ENCODE data around the gene PCAT7. TPM values are rescaled to one million over a fixed set of nuclear protein-coding genes. Genes with fewer than 3 reads are reported as not detected.

PCAT7 gene
- total and polyA plus RNA-seq, 2 experiments from 2014 or later = 9.6 to 12.8 TPM

DNA sequence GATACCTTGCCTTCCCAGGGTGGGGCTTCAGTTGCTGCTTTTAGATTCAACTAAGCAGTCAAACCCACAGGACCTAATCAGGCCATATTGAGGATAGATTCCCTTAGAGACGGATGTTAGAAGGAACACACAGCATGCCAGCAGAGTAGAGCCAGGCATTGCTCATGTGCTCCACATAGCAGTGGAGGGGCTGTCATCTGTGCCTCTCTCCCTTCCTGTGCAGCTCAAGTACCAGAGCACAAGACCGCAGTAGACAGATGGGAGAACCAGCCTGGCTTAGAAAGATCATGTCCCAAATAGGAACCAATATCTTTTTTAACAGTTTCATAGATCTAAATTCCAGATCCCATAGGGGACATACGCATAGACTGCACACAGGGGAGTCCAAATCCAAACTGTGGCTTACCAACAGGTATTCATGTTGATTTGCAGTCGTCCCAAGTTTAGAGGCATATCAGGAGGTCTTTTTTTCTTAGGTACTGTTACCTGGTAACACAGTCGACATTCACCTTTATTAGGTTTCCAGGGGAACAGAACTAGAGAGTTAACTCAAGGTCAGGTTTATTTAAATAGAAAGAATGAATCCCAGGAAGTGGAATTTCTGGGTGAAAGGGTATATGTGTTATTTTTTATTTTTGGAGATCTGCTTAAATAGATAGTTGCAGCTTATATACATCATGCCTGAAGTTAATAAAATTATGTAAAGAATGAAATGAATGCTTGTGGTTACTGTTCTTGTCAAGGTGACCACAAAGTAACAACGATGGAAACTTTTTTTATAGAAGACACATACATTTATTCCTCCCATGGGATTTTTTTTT is 43.5 kb upstream of the PCAT7 start:
- no peaks in the 10 kb centered on the region for H3K27me3 ChIP-seq
- peaks cover 5% of the 10 kb centered on the region for H4K20me1 ChIP-seq (ENCODE audit: insufficient read depth, poor library complexity, severe bottlenecking)
- H3K27ac ChIP-seq = no peak overlapping the region
- 76% methylated on average over 5 of the region's 6 CpGs for WGBS (ENCODE audit: low lambda C conversion rate, missing lambda C conversion rate)
- no peak for DNase-seq (ENCODE audit: low spot score)
- H3K4me2 ChIP-seq = no peak overlapping the region
- TF ChIP-seq EZH2 (IDR thresholded peaks at IDR 0.05; ENCODE audit: borderline replicate concordance) (no peak), EZH2phosphoT487 (IDR thresholded peaks at IDR 0.05; ENCODE audit: low read depth, severe bottlenecking, unreplicated experiment) (no peak)
- TF ChIP-seq, protein P1, sequence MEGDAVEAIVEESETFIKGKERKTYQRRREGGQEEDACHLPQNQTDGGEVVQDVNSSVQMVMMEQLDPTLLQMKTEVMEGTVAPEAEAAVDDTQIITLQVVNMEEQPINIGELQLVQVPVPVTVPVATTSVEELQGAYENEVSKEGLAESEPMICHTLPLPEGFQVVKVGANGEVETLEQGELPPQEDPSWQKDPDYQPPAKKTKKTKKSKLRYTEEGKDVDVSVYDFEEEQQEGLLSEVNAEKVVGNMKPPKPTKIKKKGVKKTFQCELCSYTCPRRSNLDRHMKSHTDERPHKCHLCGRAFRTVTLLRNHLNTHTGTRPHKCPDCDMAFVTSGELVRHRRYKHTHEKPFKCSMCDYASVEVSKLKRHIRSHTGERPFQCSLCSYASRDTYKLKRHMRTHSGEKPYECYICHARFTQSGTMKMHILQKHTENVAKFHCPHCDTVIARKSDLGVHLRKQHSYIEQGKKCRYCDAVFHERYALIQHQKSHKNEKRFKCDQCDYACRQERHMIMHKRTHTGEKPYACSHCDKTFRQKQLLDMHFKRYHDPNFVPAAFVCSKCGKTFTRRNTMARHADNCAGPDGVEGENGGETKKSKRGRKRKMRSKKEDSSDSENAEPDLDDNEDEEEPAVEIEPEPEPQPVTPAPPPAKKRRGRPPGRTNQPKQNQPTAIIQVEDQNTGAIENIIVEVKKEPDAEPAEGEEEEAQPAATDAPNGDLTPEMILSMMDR (IDR thresholded peaks at IDR 0.05; ENCODE audit: poor library complexity) = no peak
- H3K9me2 ChIP-seq (replicated peaks; ENCODE audit: insufficient read depth) = no peaks in the 10 kb centered on the region
- no peaks in the 10 kb centered on the region for H3K36me3 ChIP-seq (replicated peaks; ENCODE audit: insufficient read depth, low read depth)
- H3K4me1 ChIP-seq (ENCODE audit: insufficient read depth) = no peaks in the 10 kb centered on the region
- no peak overlapping the region for H2AFZ ChIP-seq
- H3K9me3 ChIP-seq (ENCODE audit: low read depth) = no peaks in the 10 kb centered on the region
- H3K4me3 ChIP-seq = no peak overlapping the region
- H3K79me2 ChIP-seq = peaks cover 46% of the 10 kb centered on the region

- H3K27me3 ChIP-seq = no peaks in the 10 kb centered on the region
- H2AFZ ChIP-seq = no peak overlapping the region
- H4K20me1 ChIP-seq (ENCODE audit: insufficient read depth, poor library complexity, severe bottlenecking) = peaks cover 5% of the 10 kb centered on the region
- H3K4me2 ChIP-seq = no peak overlapping the region
- H3K4me3 ChIP-seq = no peak overlapping the region
- DNase-seq (ENCODE audit: low spot score) = no peak
- no peaks in the 10 kb centered on the region for H3K36me3 ChIP-seq (replicated peaks; ENCODE audit: insufficient read depth, low read depth)
- TF ChIP-seq EZH2 (IDR thresholded peaks at IDR 0.05; ENCODE audit: borderline replicate concordance) (no peak), EZH2phosphoT487 (IDR thresholded peaks at IDR 0.05; ENCODE audit: low read depth, severe bottlenecking, unreplicated experiment) (no peak)
- TF ChIP-seq, protein P1 (IDR thresholded peaks at IDR 0.05; ENCODE audit: poor library complexity) = no peak
- H3K9me3 ChIP-seq (ENCODE audit: low read depth) = no peaks in the 10 kb centered on the region
- H3K4me1 ChIP-seq (ENCODE audit: insufficient read depth) = no peaks in the 10 kb centered on the region
- H3K9me2 ChIP-seq (replicated peaks; ENCODE audit: insufficient read depth) = no peaks in the 10 kb centered on the region
- WGBS (ENCODE audit: low lambda C conversion rate, missing lambda C conversion rate) = 92% methylated on average over 2 of the region's 2 CpGs
- peaks cover 44% of the 10 kb centered on the region for H3K79me2 ChIP-seq
- H3K27ac ChIP-seq = no peak overlapping the region
Measured at GRCh38 chr9:94511955-94512265, 43.0 kb upstream of the PCAT7 start.

DNA sequence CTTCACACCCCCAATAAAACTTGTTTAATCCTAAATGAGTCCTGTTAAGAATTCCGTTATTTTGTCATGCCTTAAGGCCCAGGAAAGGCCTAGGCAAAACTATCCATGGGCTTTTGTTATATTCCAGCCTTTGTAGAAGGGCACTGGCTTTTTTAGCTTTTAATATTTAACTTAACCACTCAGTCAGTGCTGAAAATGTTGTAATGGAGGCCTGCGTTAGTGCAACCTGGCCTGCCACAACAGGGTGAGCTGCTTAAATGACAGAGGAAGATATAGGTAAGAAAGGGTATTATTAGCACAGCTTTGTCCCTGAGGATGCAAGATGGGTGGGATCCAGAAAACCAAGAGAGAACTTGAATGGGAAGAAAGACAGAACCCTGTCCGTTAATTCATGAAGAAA is 40.2 kb upstream of the PCAT7 start:
- peaks cover 41% of the 10 kb centered on the region for H3K79me2 ChIP-seq
- no peak overlapping the region for H3K4me3 ChIP-seq
- TF ChIP-seq EZH2phosphoT487 (IDR thresholded peaks at IDR 0.05; ENCODE audit: low read depth, severe bottlenecking, unreplicated experiment) (no peak), EZH2 (IDR thresholded peaks at IDR 0.05; ENCODE audit: borderline replicate concordance) (no peak)
- TF ChIP-seq, protein P1 (IDR thresholded peaks at IDR 0.05; ENCODE audit: poor library complexity) = no peak
- no peaks in the 10 kb centered on the region for H3K36me3 ChIP-seq (replicated peaks; ENCODE audit: insufficient read depth, low read depth)
- 69% methylated on average over 3 of the region's 3 CpGs for WGBS (ENCODE audit: low lambda C conversion rate, missing lambda C conversion rate)
- H3K4me1 ChIP-seq (ENCODE audit: insufficient read depth) = no peaks in the 10 kb centered on the region
- no peaks in the 10 kb centered on the region for H3K27me3 ChIP-seq
- no peak overlapping the region for H2AFZ ChIP-seq
- no peak overlapping the region for H3K4me2 ChIP-seq
- no peaks in the 10 kb centered on the region for H3K9me3 ChIP-seq (ENCODE audit: low read depth)
- H4K20me1 ChIP-seq (ENCODE audit: insufficient read depth, poor library complexity, severe bottlenecking) = peaks cover 5% of the 10 kb centered on the region
- no peaks in the 10 kb centered on the region for H3K9me2 ChIP-seq (replicated peaks; ENCODE audit: insufficient read depth)
- DNase-seq (ENCODE audit: low spot score) = no peak
- H3K27ac ChIP-seq = no peak overlapping the region
